ENCODE measurements around the gene CPNE1.
"Not testable (repeated sequence)": the region's sequence is repeated elsewhere in the genome, so short reads cannot be mapped to it uniquely, and the experiment has no call there.

CPNE1 gene

DNA sequence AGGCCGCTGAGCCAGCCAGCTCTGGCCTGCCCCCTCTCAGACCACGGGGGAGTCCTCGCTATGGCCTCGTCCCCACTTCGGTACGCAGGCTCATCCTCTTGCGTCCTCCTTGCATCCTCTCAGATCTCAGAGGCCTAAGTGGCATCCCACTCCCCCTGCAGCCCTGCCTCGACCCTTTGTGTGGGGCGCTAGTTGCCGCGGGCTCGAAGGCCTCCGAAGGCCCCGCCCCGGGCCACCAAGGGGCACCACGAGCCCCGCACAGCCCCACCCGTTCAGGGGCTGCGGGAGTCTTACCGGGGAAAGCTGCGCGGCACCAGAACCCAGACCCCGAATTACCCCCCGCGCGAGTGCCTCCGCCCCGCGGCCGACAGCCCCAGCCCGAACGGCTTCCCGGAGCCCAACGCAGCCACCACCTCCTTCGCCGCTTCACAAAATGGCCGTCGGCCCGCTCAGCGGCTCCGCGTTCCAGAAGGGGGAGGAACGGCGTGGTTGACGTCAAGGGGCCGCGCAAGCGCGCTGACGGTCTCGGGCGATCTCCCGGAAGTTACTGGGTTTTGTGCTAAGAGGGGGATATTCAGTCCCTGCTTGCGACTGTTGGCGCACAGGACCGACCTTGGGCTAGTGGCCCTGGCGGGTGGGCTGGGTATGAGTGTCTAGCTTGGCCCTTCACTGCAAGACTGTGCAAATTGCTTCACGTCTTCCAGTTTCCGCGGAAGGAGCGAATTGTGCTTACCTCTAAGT lies at the start of gene CPNE1, which contains the start of gene RBM12:
Gene CPNE1, minus strand, starts transcription at position 435 of the 741 bp plus-strand sequence. CDS start 31,977 bp downstream, outside the sequence.
Gene RBM12, minus strand, starts transcription at position 435 of the 741 bp plus-strand sequence. CDS start 9,578 bp downstream, outside the sequence.
- peak; percentile 94 for DNase-seq

DNA sequence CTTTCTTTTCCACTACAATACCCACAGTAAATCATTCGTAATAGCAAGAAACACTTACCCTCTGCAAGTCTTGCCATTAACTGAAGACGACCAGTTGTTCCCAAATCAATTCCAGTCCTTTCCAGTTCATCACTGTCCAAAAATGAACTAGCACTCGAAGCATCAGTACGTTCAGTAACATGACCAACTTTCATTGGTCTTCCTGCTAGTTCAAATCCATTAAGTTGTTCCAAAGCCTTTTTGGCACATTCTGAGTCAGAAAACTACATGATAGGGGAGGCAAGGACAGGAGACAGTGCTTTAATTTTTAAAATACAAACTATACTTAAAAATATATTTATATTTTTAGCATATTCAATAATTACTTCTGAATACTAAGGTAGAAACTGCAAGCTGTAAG lies 49.4 kb upstream of the CPNE1 start:
- no peak for DNase-seq

DNA sequence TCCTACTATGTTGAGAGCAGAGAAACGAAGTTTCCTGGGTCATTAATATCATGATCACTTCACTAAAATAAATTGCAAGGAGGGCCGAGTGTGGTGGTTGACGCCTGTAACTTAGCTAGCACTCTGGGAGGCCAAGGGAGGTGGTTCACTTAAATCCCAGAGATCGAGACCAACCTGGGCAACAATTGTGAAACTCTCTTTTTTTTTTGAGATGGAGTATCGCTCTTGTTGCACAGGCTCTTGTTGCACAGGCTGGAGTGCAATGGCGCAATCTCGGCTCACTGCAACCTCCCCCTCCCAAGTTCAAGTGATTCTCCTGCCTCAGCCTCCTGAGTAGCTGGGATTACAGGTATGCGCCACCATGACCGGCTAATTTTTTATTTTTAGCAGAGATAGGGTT lies 48.4 kb upstream of the CPNE1 start:
- DNase-seq = not testable (repeated sequence)

DNA sequence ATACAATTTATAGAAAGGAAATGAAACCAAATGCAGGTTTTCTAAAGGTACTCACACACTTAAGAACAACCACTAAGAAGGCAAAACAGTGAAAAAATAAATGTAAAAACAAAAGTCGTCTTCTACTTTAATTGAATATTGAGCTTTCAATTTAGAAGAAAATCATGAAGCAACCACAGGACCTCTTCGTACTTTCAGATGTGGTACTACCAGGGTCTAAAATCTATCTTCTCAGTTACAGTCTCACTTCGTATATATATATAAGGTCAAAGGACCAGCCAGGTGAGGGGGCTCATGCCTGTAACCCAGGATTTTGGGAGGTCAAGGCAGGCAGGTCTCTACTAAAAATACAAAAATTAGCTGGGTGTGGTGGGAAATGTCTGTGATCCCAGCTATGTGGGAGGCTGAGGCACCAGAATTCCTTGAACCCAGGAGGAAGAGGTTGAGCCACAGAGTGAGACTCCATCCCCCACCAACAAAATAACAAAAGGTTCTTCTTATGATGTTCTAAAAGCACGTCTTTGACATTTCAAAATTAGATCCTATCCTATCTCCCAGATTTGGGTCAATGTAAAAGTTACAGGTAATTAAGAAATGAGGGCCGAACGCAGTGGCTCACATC lies 47.0 kb upstream of the CPNE1 start:
- DNase-seq = no peak

DNA sequence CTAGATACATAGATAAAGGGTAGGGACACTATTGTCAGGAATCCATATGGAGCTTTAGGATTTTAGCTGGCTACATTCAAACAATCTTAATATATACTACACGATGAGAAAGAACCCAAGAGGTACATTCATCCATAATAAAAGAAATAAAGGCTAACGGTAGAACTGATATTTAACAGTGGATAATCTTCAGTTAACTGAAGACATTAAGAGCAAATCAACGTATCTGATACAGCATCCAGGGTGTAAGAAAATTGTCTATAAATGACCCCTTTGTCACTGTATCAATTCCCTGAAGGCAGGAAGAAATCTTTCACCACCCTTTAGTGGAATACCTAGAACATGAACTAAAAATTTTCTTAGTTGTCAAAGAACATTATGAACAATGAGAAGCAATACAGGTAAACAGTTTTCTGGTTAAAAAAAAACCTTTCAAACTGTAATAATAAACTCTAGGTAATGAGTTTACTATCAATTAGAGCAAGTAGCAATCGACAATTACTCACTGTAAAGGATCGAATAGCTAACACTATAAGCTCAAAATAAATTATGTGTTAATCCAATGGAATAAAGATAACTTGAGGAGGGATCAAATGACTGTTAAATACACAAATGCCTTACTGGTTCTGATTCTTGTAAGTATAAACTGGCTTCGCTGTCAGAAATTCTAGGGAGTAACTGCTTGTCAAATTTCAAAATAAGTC lies 46.3 kb upstream of the CPNE1 start:
- DNase-seq = no peak

DNA sequence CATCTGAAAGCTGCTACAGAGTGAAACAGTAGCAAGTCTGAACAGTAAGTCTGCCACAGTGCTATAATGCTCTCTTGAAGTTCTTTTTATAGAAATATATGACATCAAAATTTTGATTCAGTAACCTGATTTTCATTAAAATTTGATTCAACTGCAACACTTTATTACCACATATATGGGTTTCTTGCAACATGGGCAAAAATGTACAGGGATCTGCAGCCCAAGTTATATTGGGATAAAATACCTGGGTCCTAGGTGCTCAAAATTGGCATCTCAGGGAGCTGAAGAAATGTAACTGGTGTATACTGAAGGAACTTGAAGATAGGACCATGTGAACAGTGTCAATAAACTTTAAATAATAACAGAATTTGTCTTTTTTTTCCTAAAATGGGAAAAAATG lies 45.3 kb upstream of the CPNE1 start:
- no peak for DNase-seq

DNA sequence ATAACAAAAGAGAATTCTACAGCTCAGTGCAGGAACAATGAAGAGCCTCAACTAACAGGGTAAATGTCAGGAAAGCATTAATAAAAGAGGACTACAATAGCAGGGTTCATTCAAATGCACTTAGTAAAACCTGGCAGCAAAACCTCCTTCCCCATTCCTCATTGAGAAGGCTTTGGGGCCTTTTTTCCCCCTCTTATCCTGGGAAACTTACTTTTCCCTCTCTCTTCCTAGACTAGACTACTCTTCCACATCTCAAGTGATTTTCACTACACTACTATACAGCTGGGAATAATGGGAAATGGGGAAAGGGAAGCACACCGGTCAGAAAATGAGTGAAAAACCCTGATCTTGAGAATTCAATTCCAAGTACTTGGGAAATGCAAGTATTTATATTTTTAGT lies 44.6 kb upstream of the CPNE1 start:
- DNase-seq = no peak

GRCh38 chr20:35708502-35708901 lies 43.8 kb upstream of the CPNE1 start:
- no peak for DNase-seq

GRCh38 chr20:35706591-35707529 lies 42.2 kb upstream of the CPNE1 start:
- DNase-seq = not testable (repeated sequence)

DNA sequence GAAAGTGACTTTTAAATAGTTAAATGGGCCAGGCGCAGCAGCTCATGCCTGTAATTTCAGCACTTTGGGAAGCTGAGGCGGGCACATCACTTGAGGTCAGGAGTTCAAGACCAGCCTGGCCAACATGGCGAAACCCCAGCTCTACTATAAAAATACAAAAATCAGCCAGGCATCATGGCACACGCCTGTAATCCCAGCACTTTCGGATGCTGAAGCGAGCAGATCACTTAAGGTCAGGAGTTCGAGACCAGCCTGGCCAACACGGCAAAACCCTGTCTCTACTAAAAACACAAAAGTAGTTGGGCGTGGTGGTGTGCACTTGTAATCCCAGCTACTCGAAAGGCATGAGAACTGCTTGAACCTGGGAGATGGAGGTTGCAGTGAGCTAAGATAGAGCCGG lies 41.2 kb upstream of the CPNE1 start:
- DNase-seq = not testable (repeated sequence)

- no peak for DNase-seq
Observed at GRCh38 chr20:35704514-35705261, 40.0 kb upstream of the CPNE1 start.

GRCh38 chr20:35702824-35703695 lies 38.4 kb upstream of the CPNE1 start:
- DNase-seq = no peak

- DNase-seq = no peak
Observed at GRCh38 chr20:35702051-35702823, 37.5 kb upstream of the CPNE1 start.

GRCh38 chr20:35700625-35701148 lies 36.0 kb upstream of the CPNE1 start:
- no peak for DNase-seq

GRCh38 chr20:35699957-35700624 lies 35.4 kb upstream of the CPNE1 start:
- DNase-seq = no peak

DNA sequence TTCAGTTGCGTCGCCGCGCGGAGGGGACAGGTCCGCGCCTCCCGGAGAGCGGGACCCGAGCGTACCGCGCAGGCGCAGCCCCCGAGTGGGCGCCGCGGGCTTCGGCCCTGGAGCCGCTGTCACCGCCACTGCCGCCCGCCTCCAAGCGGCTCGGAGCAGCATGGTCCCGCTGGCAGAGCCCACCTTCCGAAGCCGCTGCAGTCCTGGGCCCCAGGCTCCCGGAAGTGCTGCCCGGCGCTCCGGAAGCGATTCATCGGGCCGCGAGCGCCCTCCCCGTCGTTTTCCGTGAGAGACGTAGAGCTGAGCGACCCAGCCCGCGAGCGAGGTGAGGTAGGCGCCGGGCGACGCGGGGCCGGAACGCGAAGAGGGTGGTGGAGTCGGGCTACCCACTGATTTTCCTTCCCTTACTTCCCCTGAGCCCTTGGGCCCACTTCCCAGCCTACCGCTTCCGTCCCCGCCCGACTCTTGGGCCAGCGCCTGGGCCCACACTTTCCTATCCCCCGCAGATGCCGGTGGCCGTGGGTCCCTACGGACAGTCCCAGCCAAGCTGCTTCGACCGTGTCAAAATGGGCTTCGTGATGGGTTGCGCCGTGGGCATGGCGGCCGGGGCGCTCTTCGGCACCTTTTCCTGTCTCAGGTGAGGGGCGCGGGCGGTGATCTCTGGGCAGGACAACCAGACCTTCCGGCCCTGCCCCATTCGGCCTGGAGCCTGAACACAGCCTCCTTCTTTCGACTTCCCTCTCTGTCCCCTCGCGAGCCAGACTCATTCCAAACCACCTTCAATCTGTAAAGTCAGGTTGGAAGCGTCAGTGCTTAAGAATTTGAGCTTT lies 34.6 kb upstream of the CPNE1 start, which contains the start of the genes NFS1 and ROMO1:
Gene NFS1, minus strand, starts transcription at position 226 of the 830 bp plus-strand sequence. Its CDS starts 64 bp downstream, at position 162.
Gene ROMO1, plus strand, starts transcription at position 279 of the 830 bp plus-strand sequence. Its CDS starts 228 bp downstream, at position 507.
- peak; percentile 89 for DNase-seq

GRCh38 chr20:35698298-35699126 lies 33.8 kb upstream of the CPNE1 start:
- no peak for DNase-seq

All from CD4-positive, alpha-beta T cell treated with Interleukin-12 subunit alpha and Interleukin-12 subunit beta, for 1 hour (primary cell).